Femur (tissue), 1 donor: ENCODE data around the gene ATP6V1G3.
"Not testable (repeated sequence)": the region's sequence is repeated elsewhere in the genome, so short reads cannot be mapped to it uniquely, and the experiment has no call there.

ENCODE experiments used
- DNase-seq: peaks from one replicate; pipeline ENCODE4 v3.0.0-alpha.2; 2017

The ATP6V1G3 gene

GRCh38 chr1:198541737-198542136 is 1.3 kb upstream of the ATP6V1G3 start:
- DNase-seq, result no peak

GRCh38 chr1:198538579-198539364 is 1.7 kb downstream of the ATP6V1G3 start:
- DNase-seq, result no peak

- DNase-seq, result no peak
Measured at GRCh38 chr1:198535631-198536030, 4.8 kb downstream of the ATP6V1G3 start.

GRCh38 chr1:198534548-198535418 is 5.7 kb downstream of the ATP6V1G3 start:
- DNase-seq, result no peak

GRCh38 chr1:198531891-198532290 is 8.6 kb downstream of the ATP6V1G3 start:
- no peak for DNase-seq

GRCh38 chr1:198530953-198531352 is 9.5 kb downstream of the ATP6V1G3 start:
- DNase-seq, result no peak

GRCh38 chr1:198529414-198529813 is 11.1 kb downstream of the ATP6V1G3 start:
- no peak for DNase-seq

GRCh38 chr1:198528364-198528763 is 12.1 kb downstream of the ATP6V1G3 start:
- no peak for DNase-seq

- no peak for DNase-seq
Measured at GRCh38 chr1:198524556-198524955, 15.9 kb downstream of the ATP6V1G3 start.

GRCh38 chr1:198524127-198524526 is 16.4 kb downstream of the ATP6V1G3 start:
- not testable (repeated sequence) for DNase-seq

- DNase-seq, result no peak
Measured at GRCh38 chr1:198523182-198523950, 17.1 kb downstream of the ATP6V1G3 start.

- DNase-seq, result no peak
Measured at GRCh38 chr1:198520524-198521254, 19.8 kb downstream of the ATP6V1G3 start.

- no peak for DNase-seq
Measured at GRCh38 chr1:198519639-198520501, 20.6 kb downstream of the ATP6V1G3 start.

GRCh38 chr1:198517623-198518199 is 22.8 kb downstream of the ATP6V1G3 start:
- no peak for DNase-seq

- DNase-seq, result no peak
Measured at GRCh38 chr1:198500096-198500495, 40.4 kb downstream of the ATP6V1G3 start.

GRCh38 chr1:198499588-198499987 is 40.9 kb downstream of the ATP6V1G3 start:
- DNase-seq, result no peak

GRCh38 chr1:198498881-198499280 is 41.6 kb downstream of the ATP6V1G3 start:
- DNase-seq, result no peak

GRCh38 chr1:198498103-198498385 is 42.4 kb downstream of the ATP6V1G3 start:
- no peak for DNase-seq

- no peak for DNase-seq
Measured at GRCh38 chr1:198497326-198498102, 43.0 kb downstream of the ATP6V1G3 start.
